SK-N-MC (cell line): ENCODE measurements around the gene FAM72B.
"Not testable (repeated sequence)": the region's sequence is repeated elsewhere in the genome, so short reads cannot be mapped to it uniquely, and the experiment has no call there.

Source experiments
- EZH2 ChIP-seq: fragments of 200-600 bp; sonication (generic); IDR thresholded peaks from one replicate; pipeline ENCODE4 v1.6.1; 2017; ENCODE audit warnings: antibody characterized with exemption
- FOXP2 ChIP-seq: optimal IDR thresholded peaks from 2 replicates; pipeline ENCODE3; 2011; ENCODE audit warnings: mild to moderate bottlenecking, moderate library complexity; ENCODE audit not compliant: insufficient read depth; ENCODE audit errors: extremely low read length, control extremely low read depth
- POLR2AphosphoS5 ChIP-seq: IDR thresholded peaks from 2 replicates; pipeline ENCODE4 v1.6.1; 2012; ENCODE audit warnings: mild to moderate bottlenecking, low read depth, low read length, borderline replicate concordance

DNA sequence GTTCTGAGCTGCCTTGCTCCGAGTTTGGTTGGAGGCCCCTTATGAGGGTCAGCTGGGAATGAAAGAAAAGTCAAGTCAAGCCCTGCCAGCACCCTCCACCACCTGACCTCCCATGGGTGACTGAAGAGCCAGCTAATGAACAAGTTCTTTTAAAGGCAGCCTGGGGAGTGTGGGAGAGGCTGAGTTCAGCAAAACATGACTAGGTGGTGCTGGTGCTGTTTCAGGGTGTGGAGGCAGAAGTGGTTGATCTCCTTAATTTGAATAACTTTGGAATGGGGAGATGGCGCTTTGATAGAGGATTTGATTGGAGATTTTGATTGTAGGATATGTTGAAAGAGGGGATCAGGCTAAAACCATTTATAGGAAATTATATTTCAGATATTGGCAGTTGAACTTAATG lies 23.2 kb upstream of the FAM72B start:
- TF ChIP-seq EZH2, POLR2AphosphoS5, FOXP2: not testable (repeated sequence)
